ENCODE results near the gene PSORS1C1.
"Not testable (repeated sequence)": the region's sequence is repeated elsewhere in the genome, so short reads cannot be mapped to it uniquely, and the experiment has no call there.

Gene PSORS1C1

DNA sequence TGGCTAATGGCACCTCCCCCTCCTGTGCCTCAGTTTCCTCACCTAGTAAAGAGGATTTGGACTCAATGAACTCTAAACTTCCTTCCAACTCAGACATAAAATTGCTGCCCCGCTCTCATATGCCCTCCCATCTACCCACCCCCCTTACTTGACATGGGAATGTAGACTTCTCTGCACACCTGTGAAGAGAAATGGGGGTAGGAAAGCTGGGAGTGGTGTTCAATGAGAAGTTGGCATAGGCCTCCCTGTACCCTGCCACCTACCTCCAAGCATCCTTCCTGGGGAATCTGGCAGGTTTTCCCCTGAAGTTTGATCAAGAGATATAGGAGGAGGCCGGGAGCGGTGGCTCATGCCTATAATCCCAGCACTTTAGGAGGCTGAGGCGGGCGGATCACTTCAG, 59.8 kb downstream of the PSORS1C1 start:
- DNase-seq: no peak

- DNase-seq: no peak
These were observed 61.4 kb downstream of the PSORS1C1 start for GRCh38 chr6:31175971-31176370.

- DNase-seq: no peak
These were observed 63.8 kb downstream of the PSORS1C1 start for GRCh38 chr6:31178143-31179041.

DNA sequence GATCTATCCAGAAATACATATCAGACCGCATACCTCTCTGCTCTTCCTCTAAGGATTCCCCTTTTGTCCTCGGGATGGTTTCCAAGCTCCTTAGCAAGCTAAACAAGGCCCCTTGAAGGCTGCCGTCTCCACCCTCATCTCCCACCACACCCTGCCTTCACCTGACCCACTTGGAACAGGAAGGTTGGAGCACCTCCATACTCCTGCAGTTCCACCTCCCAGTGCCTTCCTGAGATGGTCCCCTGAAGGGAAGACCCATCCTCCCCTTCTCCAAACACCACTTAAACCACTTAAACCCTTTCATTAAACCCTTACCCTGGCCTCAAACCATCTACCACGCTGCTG, 64.4 kb downstream of the PSORS1C1 start:
- no peak for DNase-seq

- no peak for DNase-seq
These were observed 65.3 kb downstream of the PSORS1C1 start for GRCh38 chr6:31179896-31180295.

DNA sequence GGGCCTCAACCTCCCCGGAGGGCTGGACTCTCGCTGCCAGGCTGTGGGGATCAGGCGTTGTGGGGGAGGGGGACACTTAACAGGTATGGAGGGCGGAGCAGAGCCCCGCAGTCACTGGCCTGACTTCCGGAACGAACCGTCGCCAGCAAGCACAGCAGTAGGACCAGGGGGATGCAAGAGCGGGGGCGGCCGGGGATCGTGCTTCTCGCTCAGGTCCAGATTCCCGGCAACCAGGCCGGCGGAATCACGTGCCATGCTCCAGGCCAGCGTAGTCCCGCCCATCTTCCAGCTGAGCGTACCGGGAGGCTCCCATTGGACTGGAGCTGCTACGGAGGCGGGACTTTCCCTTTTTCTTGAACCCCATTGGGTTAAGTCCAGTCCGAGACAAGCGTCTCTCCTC, 65.9 kb downstream of the PSORS1C1 start:
- DNase-seq: peak in 32 of 56 donors; percentile 7 to 72 (median 28)

DNA sequence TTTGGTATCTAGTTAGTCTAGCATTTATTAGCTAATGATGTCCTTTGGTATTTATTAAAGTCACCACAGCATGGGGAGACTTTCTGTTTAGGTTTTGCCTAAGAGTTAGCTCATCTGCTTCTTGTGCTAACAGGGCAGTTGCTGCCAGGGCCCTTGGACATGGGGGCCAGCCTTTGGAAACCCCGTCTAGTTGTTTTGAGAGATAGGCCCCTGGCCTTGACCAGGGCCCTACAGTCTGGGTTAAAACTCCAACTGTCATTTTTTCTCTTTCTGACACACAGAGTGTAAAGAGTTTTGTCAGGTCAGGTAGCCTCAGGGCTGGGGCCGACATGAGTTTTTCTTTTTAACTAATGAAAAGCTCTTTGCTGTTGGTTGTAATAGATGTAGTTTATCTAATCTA, 68.7 kb downstream of the PSORS1C1 start:
- not testable (repeated sequence) for DNase-seq

GRCh38 chr6:31183859-31184258, 69.3 kb downstream of the PSORS1C1 start:
- DNase-seq: not testable (repeated sequence)

- DNase-seq: not testable (repeated sequence)
These were observed 71.1 kb downstream of the PSORS1C1 start for GRCh38 chr6:31185695-31186051.

GRCh38 chr6:31186052-31186734, 71.6 kb downstream of the PSORS1C1 start:
- peak in 1 of 56 donors; percentile 12 for DNase-seq

- DNase-seq: no peak
These were observed 73.2 kb downstream of the PSORS1C1 start for GRCh38 chr6:31187780-31188194.

DNA sequence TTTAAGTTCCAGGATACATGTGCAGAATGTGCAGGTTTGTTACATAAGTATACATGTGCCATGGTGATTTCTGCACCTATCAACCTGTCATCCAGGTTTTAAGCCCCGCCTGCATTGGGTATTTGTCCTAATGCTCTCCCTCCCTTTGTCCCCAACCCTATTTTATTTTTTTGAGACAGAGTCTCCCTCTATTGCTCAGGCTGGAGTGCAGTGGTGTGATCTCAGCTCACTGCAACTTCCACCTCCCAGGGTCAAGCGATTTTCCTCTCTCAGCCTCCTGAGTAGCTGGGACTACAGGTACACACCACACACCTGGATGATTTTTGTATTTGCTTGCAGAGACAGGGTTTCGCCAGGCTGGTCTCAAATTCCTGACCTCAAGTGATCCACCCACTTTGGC, 74.6 kb downstream of the PSORS1C1 start:
- not testable (repeated sequence) for DNase-seq
